Duodenal mucosa (tissue), 2 donors: ENCODE data around the gene ZNF317.

Experiments used
- H3K27ac ChIP-seq: one replicate; pipeline ENCODE4 v1.7.0; 2013; ENCODE audit warnings: low read depth, low read length
- H3K27me3 ChIP-seq, 2 donors: one replicate each; pipeline ENCODE4 v1.7.0; 2013; ENCODE audit warnings: low read length in 2 of 2, control low read depth in 1 of 2; ENCODE audit not compliant: insufficient read depth in 2 of 2, control insufficient read depth in 1 of 2
- H3K36me3 ChIP-seq, 2 donors: one replicate each; pipeline ENCODE4 v1.7.0; 2013; ENCODE audit warnings: low read length in 2 of 2, control low read depth in 1 of 2; ENCODE audit not compliant: insufficient read depth in 2 of 2, control insufficient read depth in 1 of 2
- H3K4me1 ChIP-seq, 2 donors: one replicate each; pipeline ENCODE4 v1.7.0; 2013; ENCODE audit warnings: low read length in 2 of 2, control low read depth in 1 of 2; ENCODE audit not compliant: insufficient read depth in 2 of 2, control insufficient read depth in 1 of 2
- H3K4me3 ChIP-seq, 2 donors: one replicate each; pipeline ENCODE4 v1.7.0; 2013; ENCODE audit warnings: low read length in 2 of 2, low read depth in 1 of 2
- H3K9ac ChIP-seq, 2 donors: one replicate each; pipeline ENCODE4 v1.7.0; 2013; ENCODE audit warnings: low read length in 2 of 2, low read depth in 1 of 2
- H3K9me3 ChIP-seq, 2 donors: one replicate each; pipeline ENCODE4 v1.7.0; 2013; ENCODE audit warnings: low read length in 2 of 2, control low read depth in 1 of 2; ENCODE audit not compliant: control insufficient read depth in 1 of 2

Gene ZNF317

DNA sequence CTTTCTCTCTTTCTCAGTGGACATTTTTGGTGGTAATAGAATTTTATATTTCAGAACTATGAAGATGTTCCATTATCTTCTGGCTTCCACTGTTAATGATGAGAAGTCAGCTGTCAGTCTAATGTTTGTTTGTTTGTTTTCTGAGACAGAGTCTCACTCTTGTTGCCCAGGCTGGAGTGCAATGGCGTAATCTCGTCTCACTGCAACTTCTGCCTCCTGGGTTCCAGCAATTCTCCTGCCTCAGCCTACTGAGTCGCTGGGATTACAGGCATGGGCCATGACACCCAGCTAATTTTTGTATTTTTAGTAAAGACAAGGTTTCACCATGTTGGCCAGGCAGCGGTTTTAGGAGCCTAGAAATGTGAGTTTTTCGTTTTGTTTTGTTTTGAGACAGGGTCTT, 4.7 kb downstream of the ZNF317 start:
- Histone ChIP-seq H3K4me1 (peaks cover 6 to 7% of the 10 kb centered on the region in 2 donors), H3K9me3 (peaks cover 19 to 20% of the 10 kb centered on the region in 2 donors), H3K27me3 (no peaks in the 10 kb centered on the region), H3K27ac (no peak overlapping the region), H3K36me3 (peaks cover 5 to 28% of the 10 kb centered on the region in 2 donors), H3K4me3 (no peak overlapping the region), H3K9ac (no peak overlapping the region)

DNA sequence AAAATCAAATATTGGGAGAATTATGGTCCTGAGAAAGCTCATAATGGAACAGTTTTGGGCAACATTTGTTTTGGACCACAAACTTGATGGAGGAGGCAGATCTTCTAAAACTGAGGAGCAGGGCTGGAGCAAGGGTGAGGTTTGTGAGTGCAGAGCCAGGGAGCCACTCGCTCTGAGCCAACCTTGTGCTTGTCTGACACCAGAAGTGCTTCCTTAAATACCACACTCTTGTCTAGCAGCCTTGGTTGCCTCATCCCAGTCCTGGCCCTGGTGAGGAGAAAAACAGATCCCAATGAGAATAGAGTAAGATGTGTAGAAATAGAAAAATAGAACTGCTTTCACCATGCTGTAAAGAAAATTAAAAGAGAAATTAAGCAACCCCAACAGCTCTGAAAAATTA, 6.7 kb downstream of the ZNF317 start:
- Histone ChIP-seq H3K36me3 (peaks cover 5 to 26% of the 10 kb centered on the region in 2 donors), H3K4me3 (peak overlapping the region in 1 of 2 donors; percentile 21), H3K27me3 (no peaks in the 10 kb centered on the region), H3K9ac (no peak overlapping the region), H3K27ac (no peak overlapping the region), H3K9me3 (peaks cover 19 to 30% of the 10 kb centered on the region in 2 donors), H3K4me1 (no peaks in the 10 kb centered on the region)

DNA sequence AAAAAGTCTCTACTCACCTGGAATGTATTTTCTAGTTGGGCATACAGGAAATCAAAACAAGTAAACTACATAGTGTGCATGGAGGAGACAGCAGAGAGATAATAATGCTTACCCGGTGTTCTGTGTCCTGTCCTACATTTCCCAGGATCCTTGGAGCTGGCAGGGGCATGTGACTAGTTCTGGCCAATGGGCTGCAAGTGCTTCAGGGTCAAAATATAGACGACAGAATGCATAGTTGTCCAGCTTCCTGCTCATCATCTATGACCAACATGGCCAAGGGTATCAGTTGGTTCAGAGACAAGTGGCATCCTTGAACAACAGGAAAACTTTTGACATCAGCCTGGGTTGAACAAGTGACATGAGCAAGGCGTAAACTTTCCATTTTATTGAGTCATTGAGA, 8.5 kb downstream of the ZNF317 start:
- Histone ChIP-seq H3K36me3 (peaks cover 8 to 43% of the 10 kb centered on the region in 2 donors), H3K27ac (no peak overlapping the region), H3K9ac (no peak overlapping the region), H3K4me3 (no peak overlapping the region), H3K9me3 (peaks cover 26 to 42% of the 10 kb centered on the region in 2 donors), H3K4me1 (no peaks in the 10 kb centered on the region), H3K27me3 (no peaks in the 10 kb centered on the region)

DNA sequence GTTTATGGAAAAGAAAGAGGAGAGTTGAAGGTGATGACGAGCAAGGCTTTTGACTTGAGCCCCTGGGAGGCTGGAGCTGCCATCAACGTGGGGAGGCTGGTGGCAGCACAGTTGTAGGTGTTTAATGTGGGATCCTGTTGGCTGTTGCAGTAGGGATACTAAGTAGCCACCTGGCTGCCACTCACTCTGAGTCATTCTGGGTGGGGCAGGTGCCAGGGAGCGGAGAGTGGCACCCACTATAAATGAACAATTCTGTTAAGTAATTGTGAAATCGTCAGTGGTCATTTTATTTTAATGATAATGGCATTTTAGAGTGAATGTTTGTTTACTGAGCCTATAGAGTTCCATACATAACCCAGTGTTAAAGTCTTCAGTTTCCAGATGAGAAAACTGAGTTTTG, 9.8 kb downstream of the ZNF317 start:
- no peaks in the 10 kb centered on the region for H3K27me3 ChIP-seq
- H3K4me1 ChIP-seq, result no peaks in the 10 kb centered on the region
- H3K36me3 ChIP-seq, result peaks cover 8 to 43% of the 10 kb centered on the region in 2 donors
- peaks cover 25 to 43% of the 10 kb centered on the region in 2 donors for H3K9me3 ChIP-seq
- H3K9ac ChIP-seq, result no peak overlapping the region
- H3K27ac ChIP-seq, result no peak overlapping the region
- no peak overlapping the region for H3K4me3 ChIP-seq

DNA sequence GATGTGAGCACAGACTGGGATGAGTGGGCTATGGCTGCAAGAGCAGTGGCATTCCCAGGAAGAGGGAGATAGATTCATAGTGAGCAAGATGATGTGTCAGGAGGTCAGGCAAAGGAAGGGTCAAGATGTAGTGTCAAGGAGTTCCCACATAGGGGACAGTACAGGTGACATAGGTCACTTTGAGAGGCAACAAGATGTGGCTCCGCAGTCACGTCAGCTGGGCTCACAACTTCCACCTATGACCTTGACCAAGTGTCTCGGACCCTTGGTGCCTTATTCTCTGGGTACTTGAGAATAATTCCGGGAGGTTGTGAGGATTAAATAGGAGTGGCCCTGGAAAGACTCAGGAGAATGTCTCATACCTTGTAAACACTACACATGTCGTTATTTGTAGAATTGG, 10.5 kb downstream of the ZNF317 start:
- Histone ChIP-seq H3K36me3 (peaks cover 15 to 45% of the 10 kb centered on the region in 2 donors), H3K27ac (no peak overlapping the region), H3K27me3 (no peaks in the 10 kb centered on the region), H3K4me3 (no peak overlapping the region), H3K9me3 (peaks cover 23 to 42% of the 10 kb centered on the region in 2 donors), H3K4me1 (no peaks in the 10 kb centered on the region), H3K9ac (no peak overlapping the region)

DNA sequence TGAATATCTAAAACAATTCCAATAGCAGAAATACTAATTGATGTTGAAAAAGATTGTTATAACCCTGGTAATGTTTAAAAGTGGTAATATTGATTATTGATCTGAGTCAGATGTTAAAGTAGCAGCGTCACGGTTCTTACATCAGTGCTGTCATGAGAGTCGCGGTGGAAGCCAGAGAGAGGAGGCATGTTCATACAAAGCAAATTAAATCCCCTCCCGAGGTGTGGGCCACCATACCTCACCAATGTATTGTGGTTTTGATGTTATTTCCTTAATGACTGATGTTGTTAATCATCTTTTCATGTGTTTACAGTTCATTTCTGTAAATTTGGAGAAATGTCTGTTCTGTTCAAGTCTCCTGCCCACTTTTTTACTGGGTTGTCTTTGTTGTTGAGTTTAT, 11.2 kb downstream of the ZNF317 start:
- no peaks in the 10 kb centered on the region for H3K27me3 ChIP-seq
- H3K9ac ChIP-seq, result no peak overlapping the region
- no peaks in the 10 kb centered on the region for H3K4me1 ChIP-seq
- H3K9me3 ChIP-seq, result peaks cover 24 to 44% of the 10 kb centered on the region in 2 donors
- no peak overlapping the region for H3K27ac ChIP-seq
- H3K36me3 ChIP-seq, result peaks cover 20 to 52% of the 10 kb centered on the region in 2 donors
- no peak overlapping the region for H3K4me3 ChIP-seq

DNA sequence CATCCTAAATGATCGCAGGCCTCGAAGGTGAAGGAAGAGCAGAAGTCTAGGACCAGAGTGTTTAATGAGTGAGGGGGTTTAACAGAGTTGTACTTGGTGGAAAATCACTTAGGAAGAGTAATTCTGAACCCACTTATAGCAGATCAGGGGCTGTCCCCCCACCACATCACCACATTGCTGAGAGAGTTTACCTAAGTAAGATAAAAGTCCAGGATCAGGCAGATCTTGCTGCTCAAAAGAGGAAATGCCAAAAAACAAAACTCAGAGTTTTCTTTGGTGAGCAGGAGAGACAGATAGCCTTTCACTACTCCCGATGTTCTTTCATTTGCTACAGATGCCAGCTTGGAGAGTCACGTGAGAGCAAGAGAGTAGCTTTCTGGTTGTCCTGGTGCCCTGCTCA, 15.4 kb downstream of the ZNF317 start:
- no peaks in the 10 kb centered on the region for H3K4me1 ChIP-seq
- H3K4me3 ChIP-seq, result no peak overlapping the region
- H3K36me3 ChIP-seq, result peaks cover 53 to 73% of the 10 kb centered on the region in 2 donors
- H3K9ac ChIP-seq, result no peak overlapping the region
- peaks cover 38 to 53% of the 10 kb centered on the region in 2 donors for H3K9me3 ChIP-seq
- no peak overlapping the region for H3K27ac ChIP-seq
- no peaks in the 10 kb centered on the region for H3K27me3 ChIP-seq

DNA sequence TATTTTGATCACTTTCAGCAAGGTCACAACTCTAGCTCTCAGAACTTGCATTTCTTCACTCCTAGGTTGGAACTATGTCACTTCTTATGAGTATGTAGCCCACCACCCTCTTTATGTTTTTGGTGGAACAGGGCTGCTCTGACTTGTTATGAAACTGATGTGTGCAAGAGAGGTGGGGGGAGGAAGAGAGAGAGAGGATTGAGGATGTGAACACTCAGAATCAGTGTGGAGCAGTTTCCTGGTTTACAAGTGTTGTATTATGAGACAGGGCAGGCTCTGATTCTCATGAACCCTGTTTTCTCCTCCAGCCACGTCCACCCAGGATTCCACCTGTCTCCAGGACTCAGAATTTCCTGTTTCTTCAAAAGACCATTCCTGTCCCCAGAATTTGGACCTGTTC, 16.1 kb downstream of the ZNF317 start:
- Histone ChIP-seq H3K9me3 (peaks cover 45 to 56% of the 10 kb centered on the region in 2 donors), H3K36me3 (peaks cover 60 to 81% of the 10 kb centered on the region in 2 donors), H3K27me3 (no peaks in the 10 kb centered on the region), H3K4me1 (no peaks in the 10 kb centered on the region), H3K9ac (no peak overlapping the region), H3K4me3 (no peak overlapping the region), H3K27ac (no peak overlapping the region)

DNA sequence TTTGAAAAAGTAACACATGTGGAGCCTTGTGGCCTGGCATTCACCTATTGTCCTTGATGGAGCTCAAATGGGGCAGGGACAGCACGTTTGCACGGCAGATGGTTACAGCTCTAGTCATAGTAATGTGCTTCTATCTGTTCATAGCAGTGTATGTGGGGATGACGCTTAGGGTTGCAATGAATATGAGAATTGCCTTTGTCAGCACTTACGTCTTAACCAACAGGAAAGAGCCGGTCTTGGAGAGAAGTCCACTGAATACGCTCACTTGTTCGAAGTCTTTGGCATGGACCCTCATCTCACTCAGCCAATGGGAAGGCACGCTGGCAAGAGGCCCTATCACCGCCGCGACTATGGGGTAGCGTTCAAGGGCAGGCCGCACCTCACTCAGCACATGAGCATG, 19.7 kb downstream of the ZNF317 start:
- peaks cover 37 to 49% of the 10 kb centered on the region in 2 donors for H3K9me3 ChIP-seq
- peaks cover 84 to 89% of the 10 kb centered on the region in 2 donors for H3K36me3 ChIP-seq

DNA sequence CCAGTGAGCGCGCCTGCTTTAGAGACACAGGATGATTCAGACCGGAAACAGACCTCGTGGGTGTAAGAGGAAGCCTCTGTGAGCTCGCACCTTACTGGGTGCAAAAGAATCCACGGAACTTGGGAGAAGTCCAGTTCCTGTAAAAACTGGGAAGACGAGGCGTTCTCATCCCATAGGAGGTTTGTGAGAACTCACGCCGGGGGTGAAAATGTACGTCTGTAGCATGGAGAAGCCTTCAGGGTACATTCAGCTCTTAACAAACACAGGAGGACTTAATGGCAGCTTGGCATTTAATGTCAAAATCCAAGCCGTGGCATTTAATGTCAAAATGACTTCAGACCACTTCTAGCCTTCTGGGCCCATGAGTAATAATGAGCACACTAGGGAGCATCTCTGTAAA, 21.2 kb downstream of the ZNF317 start:
- H3K4me3 ChIP-seq, result peak overlapping the region in 1 of 2 donors; percentile 34
- peaks cover 28 to 43% of the 10 kb centered on the region in 2 donors for H3K9me3 ChIP-seq
- peaks cover 71 to 81% of the 10 kb centered on the region in 2 donors for H3K36me3 ChIP-seq
- H3K27me3 ChIP-seq, result no peaks in the 10 kb centered on the region
- H3K4me1 ChIP-seq, result no peaks in the 10 kb centered on the region
- H3K9ac ChIP-seq, result no peak overlapping the region
- H3K27ac ChIP-seq, result no peak overlapping the region

More for the DNA sequence above, 19.7 kb downstream of the ZNF317 start:
- no peak overlapping the region for H3K27ac ChIP-seq
- no peaks in the 10 kb centered on the region for H3K4me1 ChIP-seq
- H3K27me3 ChIP-seq, result no peaks in the 10 kb centered on the region
- H3K4me3 ChIP-seq, result no peak overlapping the region
- H3K9ac ChIP-seq, result no peak overlapping the region

DNA sequence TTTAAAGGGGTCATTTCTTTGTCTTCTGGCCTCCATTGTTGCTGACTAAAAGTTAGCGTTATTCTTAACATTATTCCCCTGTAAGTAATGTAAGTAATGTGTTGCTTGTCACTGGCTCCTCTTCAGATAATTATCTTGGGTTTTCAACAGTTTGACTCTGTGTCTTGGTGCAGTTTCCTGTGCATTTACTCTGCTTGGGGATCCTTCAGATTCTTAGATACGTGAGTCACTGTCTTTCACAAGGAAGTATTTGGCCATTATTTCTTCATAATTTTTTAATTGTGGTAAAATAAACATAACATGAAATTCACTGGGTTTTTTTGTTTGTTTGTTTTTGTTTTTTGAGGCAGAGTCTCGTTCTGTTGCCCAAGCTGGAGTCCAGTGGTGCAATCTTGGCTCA, 25.1 kb downstream of the ZNF317 start:
- H3K4me1 ChIP-seq, result no peaks in the 10 kb centered on the region
- H3K9me3 ChIP-seq, result peaks cover 17 to 27% of the 10 kb centered on the region in 2 donors
- no peaks in the 10 kb centered on the region for H3K27me3 ChIP-seq
- H3K4me3 ChIP-seq, result no peak overlapping the region
- peaks cover 38 to 43% of the 10 kb centered on the region in 2 donors for H3K36me3 ChIP-seq
- no peak overlapping the region for H3K27ac ChIP-seq
- no peak overlapping the region for H3K9ac ChIP-seq
